B cell (primary cell): ENCODE data around the gene PLCB4. TPM values are rescaled to one million over a fixed set of nuclear protein-coding genes. Genes with fewer than 3 reads are reported as not detected.

Source experiments
- ATAC-seq: fragments of 200-7000 bp; cut with Tn5 transposase; one replicate; pipeline ENCODE4 v1.10.0; 2021; ENCODE audit warnings: low read depth, mild to moderate bottlenecking, moderate number of reproducible peaks, moderate library complexity
- CTCF ChIA-PET: fragments of 350-600 bp; sonication (Branson Sonifier 250); formaldehyde crosslinking; loops from one replicate; lab custom pipeline; 2021; ENCODE audit warnings: antibody characterized with exemption, inconsistent platforms; lab: Charles Lee
- POLR2A ChIA-PET: fragments of 350-600 bp; sonication (Branson Sonifier 250); formaldehyde crosslinking; loops from one replicate; lab custom pipeline; 2021; ENCODE audit warnings: antibody characterized with exemption; lab: Charles Lee
- DNase-seq: peaks from one replicate; pipeline ENCODE4 v3.0.0; 2013
- H2AFZ ChIP-seq: 2 replicates; pipeline ENCODE4 v1.6.1; 2012; ENCODE audit warnings: mild to moderate bottlenecking, low read depth, low read length; ENCODE audit not compliant: insufficient read depth, poor library complexity, severe bottlenecking
- H3K27ac ChIP-seq, 2 donors: 1 replicate in 1 of 2; 2 replicates in 1 of 2; pipeline ENCODE4 v1.5.1; 2012 to 2013; ENCODE audit warnings: low read length in 2 of 2, mild to moderate bottlenecking in 2 of 2, moderate library complexity in 1 of 2
- H3K27me3 ChIP-seq, 4 experiments: fragments of 200-600 bp in 1 of 4; sonication (generic) in 1 of 4; replicated peaks in 1 of 4; 1 replicate in 2 of 4; 2 replicates in 2 of 4; pipeline versions ENCODE4 v1.6.1 to v1.7.0; 2013 to 2016; ENCODE audit warnings: low read length in 3 of 4, mild to moderate bottlenecking in 2 of 4, mixed read lengths in 1 of 4, moderate library complexity in 1 of 4; ENCODE audit not compliant: insufficient read depth in 4 of 4, control insufficient read depth in 3 of 4; ENCODE audit errors: control extremely low read depth in 1 of 4
- H3K36me3 ChIP-seq, 2 experiments: replicated peaks in 1 of 2; 1 replicate in 1 of 2; 2 replicates in 1 of 2; pipeline versions ENCODE4 v1.6.1 to v1.7.1; 2013; ENCODE audit warnings: low read length in 1 of 2; ENCODE audit not compliant: insufficient read depth in 2 of 2, control insufficient read depth in 1 of 2; ENCODE audit errors: control extremely low read depth in 1 of 2, extremely low read depth in 1 of 2
- H3K4me1 ChIP-seq, 2 donors: fragments of 200-600 bp in 1 of 2; sonication (generic) in 1 of 2; 1 replicate in 1 of 2; 2 replicates in 1 of 2; pipeline versions ENCODE4 v1.5.1 to v1.6.1; 2013 to 2017; ENCODE audit warnings: low read length in 2 of 2; ENCODE audit not compliant: control insufficient read depth in 2 of 2, insufficient read depth in 2 of 2
- H3K4me2 ChIP-seq: replicated peaks from 2 replicates; pipeline ENCODE3; 2012; ENCODE audit warnings: mild to moderate bottlenecking, low read depth, low read length; ENCODE audit not compliant: poor library complexity, severe bottlenecking
- H3K4me3 ChIP-seq, 5 experiments: fragments of 200-600 bp in 1 of 5; sonication (generic) in 1 of 5; 1 replicate in 3 of 5; 2 replicates in 2 of 5; pipeline versions ENCODE4 v1.5.1 to v1.7.0; 2011 to 2016; ENCODE audit warnings: low read length in 4 of 5, mild to moderate bottlenecking in 4 of 5, low read depth in 2 of 5, control low read depth in 1 of 5, moderate library complexity in 1 of 5; ENCODE audit not compliant: insufficient read depth in 1 of 5; ENCODE audit errors: control extremely low read depth in 1 of 5, extremely low read depth in 1 of 5
- H3K79me2 ChIP-seq: fragments of 200-600 bp; sonication (generic); one replicate; pipeline ENCODE4 v1.6.0; 2016; ENCODE audit warnings: low read length; ENCODE audit not compliant: control insufficient read depth, insufficient read depth
- H3K9ac ChIP-seq: fragments of 200-600 bp; sonication (generic); 2 replicates; pipeline ENCODE4 v1.6.1; 2017; ENCODE audit warnings: mild to moderate bottlenecking, low read length, moderate library complexity
- H3K9me3 ChIP-seq, 3 donors: one replicate each; pipeline versions ENCODE4 v1.6.1 to v1.7.1; 2013; ENCODE audit warnings: low read length in 2 of 3; ENCODE audit not compliant: control insufficient read depth in 2 of 3, insufficient read depth in 1 of 3; ENCODE audit errors: control extremely low read depth in 1 of 3
- H4K20me1 ChIP-seq: 2 replicates; pipeline ENCODE4 v1.6.0; 2012; ENCODE audit warnings: mild to moderate bottlenecking, low read length; ENCODE audit not compliant: insufficient read depth, control insufficient read depth, poor library complexity, severe bottlenecking
- H3K27ac Mint-ChIP-seq: one replicate; pipeline ENCODE4 v1.8.0; 2021; ENCODE audit warnings: mixed read lengths
- H3K27me3 Mint-ChIP-seq: one replicate; pipeline ENCODE4 v1.8.0; 2021; ENCODE audit warnings: mixed read lengths
- H3K4me1 Mint-ChIP-seq: one replicate; pipeline ENCODE4 v1.8.0; 2021; ENCODE audit warnings: mixed read lengths
- H3K4me3 Mint-ChIP-seq: one replicate; pipeline ENCODE4 v1.8.0; 2021; ENCODE audit warnings: mixed read lengths
- H3K9me3 Mint-ChIP-seq: one replicate; pipeline ENCODE4 v1.8.0; 2022; ENCODE audit warnings: mixed read lengths; ENCODE audit not compliant: insufficient read depth
- EZH2 ChIP-seq: IDR thresholded peaks from 2 replicates; pipeline ENCODE4 v1.6.1; 2012; ENCODE audit warnings: borderline replicate concordance, low read depth, mild to moderate bottlenecking, moderate library complexity, low read length; ENCODE audit not compliant: insufficient read depth, poor library complexity, severe bottlenecking
- WGBS: methylation state at CpG from one replicate; pipeline ENCODE4 v1.1.5; 2013; ENCODE audit warnings: missing lambda C conversion rate; ENCODE audit not compliant: insufficient coverage; 5-methylcytosine and 5-hydroxymethylcytosine counted together
- intact Hi-C: fragments of 100-400 bp; cut with micrococcal nuclease; formaldehyde crosslinking; loops from one replicate; pipeline ENCODE4 v1.10.0; 2022
- polyA plus RNA-seq: library from polyadenylated mRNA; depleted of rRNA; stranded (reverse); fragments of >200 nt; gene quantifications from 2 replicates; pipeline ENCODE4 v1.2.3, GENCODE V29; 2012
- total RNA-seq, 2 donors: library from RNA; stranded (reverse); fragments of 120-200 nt in 1 of 2; gene quantifications; 1 replicate in 1 of 2; 2 replicates in 1 of 2; pipeline versions ENCODE4 v1.2.3 to v1.2.4, GENCODE V29; 2013 to 2022
- TF ChIP-seq, protein P1 (sequence below): fragments of 200-600 bp; IDR thresholded peaks from one replicate; pipeline ENCODE4 v1.8.0; 2022; ENCODE audit warnings: antibody characterized with exemption, mild to moderate bottlenecking

The PLCB4 gene
- total and polyA plus RNA-seq, 2 donors (not counting 1 experiment from before 2014, with no cell fraction given) = not detected

DNA sequence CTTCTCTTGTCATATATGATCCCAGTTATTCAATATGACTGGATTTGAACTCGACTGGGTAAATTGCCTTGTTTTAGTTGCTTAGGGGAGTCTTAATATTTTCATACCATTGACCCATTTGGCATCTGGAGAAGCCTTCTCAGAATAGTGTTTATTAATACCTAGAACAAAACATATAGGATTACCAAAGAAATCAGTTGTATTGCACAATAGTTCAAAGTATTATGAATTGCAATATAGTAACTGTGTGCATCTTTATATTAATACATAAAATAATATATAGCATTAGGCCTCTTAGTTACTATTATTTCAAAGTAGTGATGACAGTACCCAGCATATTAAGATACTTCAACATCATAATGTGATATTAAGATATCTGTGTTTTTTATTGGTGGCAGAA is 177.8 kb downstream of the PLCB4 start:
- H3K27me3 Mint-ChIP-seq = no peaks in the 10 kb centered on the region

DNA sequence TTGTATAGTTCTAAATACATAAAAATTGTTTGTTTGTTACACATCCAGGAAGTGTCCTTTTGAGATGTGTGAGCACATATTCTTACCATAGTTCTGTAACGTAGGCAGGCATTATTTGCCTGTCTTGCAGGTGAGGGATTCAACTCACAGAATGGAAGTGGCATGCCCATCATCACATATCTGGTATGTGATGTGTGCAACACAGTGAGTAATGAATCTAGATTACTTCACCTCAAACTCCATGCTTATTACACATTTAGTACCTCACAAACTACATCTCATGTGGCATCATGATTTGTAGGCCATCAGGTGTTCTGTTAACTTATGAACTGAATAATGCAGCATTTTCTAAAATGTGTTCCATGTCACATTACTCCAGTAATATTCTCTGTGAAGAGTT is 181.6 kb downstream of the PLCB4 start:
- Histone ChIP-seq H3K4me2 (no peak overlapping the region), H3K9ac (no peak overlapping the region), H3K4me3 (no peak overlapping the region), H3K4me1 (no peaks in the 10 kb centered on the region), H3K9me3 (peaks cover 0 to 2% (median 0%) of the 10 kb centered on the region in 3 donors), H2AFZ (no peak overlapping the region), H3K27ac (no peak overlapping the region), H4K20me1 (no peaks in the 10 kb centered on the region), H3K79me2 (no peaks in the 10 kb centered on the region), H3K27me3 (no peaks in the 10 kb centered on the region), H3K36me3 (no peaks in the 10 kb centered on the region)
- Mint-ChIP-seq H3K4me1 (no peaks in the 10 kb centered on the region), H3K27me3 (no peaks in the 10 kb centered on the region), H3K27ac (no peak overlapping the region), H3K9me3 (no peaks in the 10 kb centered on the region), H3K4me3 (no peak overlapping the region)
- ATAC-seq = no peak
- WGBS = no CpG with 5 or more reads among the region's 1 CpG
- POLR2A ChIA-PET = no interaction called here
- TF ChIP-seq EZH2 = no peak
- TF ChIP-seq, protein P1, sequence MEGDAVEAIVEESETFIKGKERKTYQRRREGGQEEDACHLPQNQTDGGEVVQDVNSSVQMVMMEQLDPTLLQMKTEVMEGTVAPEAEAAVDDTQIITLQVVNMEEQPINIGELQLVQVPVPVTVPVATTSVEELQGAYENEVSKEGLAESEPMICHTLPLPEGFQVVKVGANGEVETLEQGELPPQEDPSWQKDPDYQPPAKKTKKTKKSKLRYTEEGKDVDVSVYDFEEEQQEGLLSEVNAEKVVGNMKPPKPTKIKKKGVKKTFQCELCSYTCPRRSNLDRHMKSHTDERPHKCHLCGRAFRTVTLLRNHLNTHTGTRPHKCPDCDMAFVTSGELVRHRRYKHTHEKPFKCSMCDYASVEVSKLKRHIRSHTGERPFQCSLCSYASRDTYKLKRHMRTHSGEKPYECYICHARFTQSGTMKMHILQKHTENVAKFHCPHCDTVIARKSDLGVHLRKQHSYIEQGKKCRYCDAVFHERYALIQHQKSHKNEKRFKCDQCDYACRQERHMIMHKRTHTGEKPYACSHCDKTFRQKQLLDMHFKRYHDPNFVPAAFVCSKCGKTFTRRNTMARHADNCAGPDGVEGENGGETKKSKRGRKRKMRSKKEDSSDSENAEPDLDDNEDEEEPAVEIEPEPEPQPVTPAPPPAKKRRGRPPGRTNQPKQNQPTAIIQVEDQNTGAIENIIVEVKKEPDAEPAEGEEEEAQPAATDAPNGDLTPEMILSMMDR = no peak
- intact Hi-C loops = no loop called here
- DNase-seq = no peak
- CTCF ChIA-PET = no interaction called here

More for the DNA sequence above, 177.8 kb downstream of the PLCB4 start:
- ATAC-seq = no peak
- intact Hi-C loops = no loop called here
- Histone ChIP-seq H3K4me1 (no peaks in the 10 kb centered on the region), H3K4me2 (no peak overlapping the region), H3K36me3 (no peaks in the 10 kb centered on the region), H4K20me1 (no peaks in the 10 kb centered on the region), H3K79me2 (no peaks in the 10 kb centered on the region), H3K27ac (no peak overlapping the region), H3K4me3 (no peak overlapping the region), H2AFZ (no peak overlapping the region), H3K9me3 (peaks cover 0 to 2% (median 0%) of the 10 kb centered on the region in 3 donors), H3K9ac (no peak overlapping the region), H3K27me3 (no peaks in the 10 kb centered on the region)
- TF ChIP-seq EZH2 = no peak
- TF ChIP-seq, protein P1 = no peak
- POLR2A ChIA-PET = no interaction called here
- no peak overlapping the region for H3K4me3 Mint-ChIP-seq
- no peaks in the 10 kb centered on the region for H3K4me1 Mint-ChIP-seq
- DNase-seq = no peak
- WGBS = no CpG with 5 or more reads among the region's 1 CpG
- CTCF ChIA-PET = no interaction called here
- no peak overlapping the region for H3K27ac Mint-ChIP-seq
- no peaks in the 10 kb centered on the region for H3K9me3 Mint-ChIP-seq
